Measurements from ENCODE around the gene KIF18B.

DNA sequence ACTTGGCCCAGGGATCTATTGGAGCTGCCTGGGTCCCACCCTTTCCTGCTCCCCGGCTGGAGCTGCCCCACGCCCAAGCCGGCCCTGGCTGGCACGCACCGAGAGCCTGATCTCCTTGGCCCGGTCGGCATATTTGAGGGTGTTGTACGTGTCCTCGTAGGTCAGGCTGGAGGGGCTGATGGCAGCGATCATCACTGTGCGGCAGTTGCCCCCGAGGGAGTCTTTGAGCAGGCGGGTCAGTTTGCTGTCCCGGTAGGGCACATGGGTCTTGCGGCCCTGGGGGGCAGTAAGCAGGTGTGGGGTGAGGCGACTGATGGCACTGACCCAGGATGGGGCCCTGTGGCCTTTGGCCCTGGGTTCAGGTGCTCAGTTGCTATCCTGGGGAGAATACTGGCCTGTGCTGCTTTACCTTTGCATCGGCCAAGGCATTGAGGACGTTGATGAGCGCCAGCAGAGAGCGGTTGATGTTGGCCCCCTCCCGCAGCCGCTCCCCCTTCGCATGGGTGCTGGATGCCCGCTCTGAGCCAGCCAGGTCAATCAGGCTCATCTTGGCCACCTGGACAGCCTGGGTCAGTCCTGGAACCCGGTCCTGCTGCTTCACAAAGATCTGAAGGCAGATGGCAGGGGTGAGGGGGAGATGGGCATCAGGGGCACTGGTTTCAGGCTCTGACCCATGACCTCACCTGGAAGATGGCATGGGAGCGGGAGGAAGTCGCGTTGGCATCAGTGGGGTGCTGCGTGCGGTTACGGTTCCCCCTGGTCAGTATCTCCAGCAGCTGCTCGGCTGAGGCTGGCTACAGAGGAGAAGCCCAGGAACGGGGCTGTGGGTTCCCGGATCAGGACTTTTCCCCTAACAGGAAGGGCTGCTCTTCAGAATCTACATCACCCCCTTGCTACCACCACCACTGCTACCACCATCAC, 13.5 kb downstream of the KIF18B start:
- TF ChIP-seq, protein P1, sequence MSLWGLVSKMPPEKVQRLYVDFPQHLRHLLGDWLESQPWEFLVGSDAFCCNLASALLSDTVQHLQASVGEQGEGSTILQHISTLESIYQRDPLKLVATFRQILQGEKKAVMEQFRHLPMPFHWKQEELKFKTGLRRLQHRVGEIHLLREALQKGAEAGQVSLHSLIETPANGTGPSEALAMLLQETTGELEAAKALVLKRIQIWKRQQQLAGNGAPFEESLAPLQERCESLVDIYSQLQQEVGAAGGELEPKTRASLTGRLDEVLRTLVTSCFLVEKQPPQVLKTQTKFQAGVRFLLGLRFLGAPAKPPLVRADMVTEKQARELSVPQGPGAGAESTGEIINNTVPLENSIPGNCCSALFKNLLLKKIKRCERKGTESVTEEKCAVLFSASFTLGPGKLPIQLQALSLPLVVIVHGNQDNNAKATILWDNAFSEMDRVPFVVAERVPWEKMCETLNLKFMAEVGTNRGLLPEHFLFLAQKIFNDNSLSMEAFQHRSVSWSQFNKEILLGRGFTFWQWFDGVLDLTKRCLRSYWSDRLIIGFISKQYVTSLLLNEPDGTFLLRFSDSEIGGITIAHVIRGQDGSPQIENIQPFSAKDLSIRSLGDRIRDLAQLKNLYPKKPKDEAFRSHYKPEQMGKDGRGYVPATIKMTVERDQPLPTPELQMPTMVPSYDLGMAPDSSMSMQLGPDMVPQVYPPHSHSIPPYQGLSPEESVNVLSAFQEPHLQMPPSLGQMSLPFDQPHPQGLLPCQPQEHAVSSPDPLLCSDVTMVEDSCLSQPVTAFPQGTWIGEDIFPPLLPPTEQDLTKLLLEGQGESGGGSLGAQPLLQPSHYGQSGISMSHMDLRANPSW (CRISPR knock-in tag; conservative IDR thresholded peaks at IDR 0.05; ENCODE audit: low read depth) = no peak
- no peak for TF ChIP-seq CTCF (IDR thresholded peaks at IDR 0.05)
- TF ChIP-seq ATF2 (CRISPR knock-in tag; IDR thresholded peaks at IDR 0.05; ENCODE audit: borderline replicate concordance, low read depth) = no peak
- no peak for TF ChIP-seq KAT7 (CRISPR knock-in tag; IDR thresholded peaks at IDR 0.05; ENCODE audit: borderline replicate concordance)
- TF ChIP-seq E2F4 (CRISPR knock-in tag; IDR thresholded peaks at IDR 0.05; ENCODE audit: borderline replicate concordance, low read depth) = no peak
- TF ChIP-seq TEAD4 (CRISPR knock-in tag; IDR thresholded peaks at IDR 0.05) = no peak
- TF ChIP-seq NR3C1 (CRISPR knock-in tag; conservative IDR thresholded peaks at IDR 0.05; ENCODE audit: low read depth) = no peak
- TF ChIP-seq ESRRA (CRISPR knock-in tag; IDR thresholded peaks at IDR 0.05; ENCODE audit: borderline replicate concordance) = no peak
- TF ChIP-seq, protein P2, sequence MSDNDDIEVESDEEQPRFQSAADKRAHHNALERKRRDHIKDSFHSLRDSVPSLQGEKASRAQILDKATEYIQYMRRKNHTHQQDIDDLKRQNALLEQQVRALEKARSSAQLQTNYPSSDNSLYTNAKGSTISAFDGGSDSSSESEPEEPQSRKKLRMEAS (CRISPR knock-in tag; IDR thresholded peaks at IDR 0.05) = no peak
